GM12875 (cell line): ENCODE results near the gene EPG5.
A peak's percentile ranks its signal among the peaks of the same experiment; 100 is the strongest.
"Not testable (repeated sequence)": the region's sequence is repeated elsewhere in the genome, so short reads cannot be mapped to it uniquely, and the experiment has no call there.

Source experiments
- H3K4me3 ChIP-seq: one replicate; pipeline ENCODE4 v1.5.1; 2011; ENCODE audit warnings: low read depth, low read length, control low read depth
- CTCF ChIP-seq: IDR thresholded peaks from 2 replicates; pipeline ENCODE4 v1.5.1; 2011; ENCODE audit warnings: low read depth, mild to moderate bottlenecking, control low read depth, inconsistent platforms, low read length, moderate library complexity, borderline replicate concordance; ENCODE audit not compliant: insufficient read depth

EPG5 gene

GRCh38 chr18:45850021-45850420 lies 117.1 kb downstream of the EPG5 start:
- H3K4me3 ChIP-seq, result no peak overlapping the region
- TF ChIP-seq CTCF, result peak; percentile 74

- no peak for TF ChIP-seq CTCF
- H3K4me3 ChIP-seq, result no peak overlapping the region
These were observed 117.6 kb downstream of the EPG5 start for GRCh38 chr18:45849529-45849928.

- not testable (repeated sequence) for H3K4me3 ChIP-seq
These were observed 118.5 kb downstream of the EPG5 start for GRCh38 chr18:45848643-45849042.

GRCh38 chr18:45847119-45847518 lies 120.0 kb downstream of the EPG5 start:
- TF ChIP-seq CTCF, result no peak
- H3K4me3 ChIP-seq, result no peak overlapping the region

- TF ChIP-seq CTCF, result no peak
- H3K4me3 ChIP-seq, result no peak overlapping the region
These were observed 121.7 kb downstream of the EPG5 start for GRCh38 chr18:45845410-45845809.

GRCh38 chr18:45844938-45845337 lies 122.2 kb downstream of the EPG5 start:
- TF ChIP-seq CTCF, result no peak
- no peak overlapping the region for H3K4me3 ChIP-seq

GRCh38 chr18:45843019-45843418 lies 124.1 kb downstream of the EPG5 start:
- H3K4me3 ChIP-seq, result no peak overlapping the region
- no peak for TF ChIP-seq CTCF
